Measurements from ENCODE around the gene ARMH3. TPM values are rescaled to one million over a fixed set of nuclear protein-coding genes. Genes with fewer than 3 reads are reported as not detected.

ARMH3 gene
- total RNA-seq, 4 donors from 2014 or later = 9.7 to 14.9 (median 13.4) TPM

DNA sequence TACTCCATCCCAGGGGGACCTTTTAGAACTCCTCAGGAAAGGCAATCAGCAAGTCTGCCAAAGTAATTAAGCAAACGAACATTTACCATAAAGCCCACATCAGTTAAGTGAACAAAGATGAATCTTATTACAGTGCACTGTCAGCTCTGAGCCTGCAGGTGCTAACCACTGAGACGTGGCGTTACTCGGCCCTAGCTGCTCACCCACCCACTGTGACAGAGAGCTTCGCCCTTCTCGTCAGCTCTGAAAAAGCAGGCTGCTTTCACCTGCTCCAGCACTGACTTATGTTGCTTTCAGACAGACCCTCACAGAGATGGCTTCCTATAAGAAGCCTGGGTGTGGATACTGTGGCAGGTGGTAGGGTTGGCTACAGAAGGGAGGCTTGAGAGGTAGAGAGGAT is 154.6 kb downstream of the ARMH3 start:
- H3K27me3 ChIP-seq = no peaks in the 10 kb centered on the region
- TF ChIP-seq, protein P1, sequence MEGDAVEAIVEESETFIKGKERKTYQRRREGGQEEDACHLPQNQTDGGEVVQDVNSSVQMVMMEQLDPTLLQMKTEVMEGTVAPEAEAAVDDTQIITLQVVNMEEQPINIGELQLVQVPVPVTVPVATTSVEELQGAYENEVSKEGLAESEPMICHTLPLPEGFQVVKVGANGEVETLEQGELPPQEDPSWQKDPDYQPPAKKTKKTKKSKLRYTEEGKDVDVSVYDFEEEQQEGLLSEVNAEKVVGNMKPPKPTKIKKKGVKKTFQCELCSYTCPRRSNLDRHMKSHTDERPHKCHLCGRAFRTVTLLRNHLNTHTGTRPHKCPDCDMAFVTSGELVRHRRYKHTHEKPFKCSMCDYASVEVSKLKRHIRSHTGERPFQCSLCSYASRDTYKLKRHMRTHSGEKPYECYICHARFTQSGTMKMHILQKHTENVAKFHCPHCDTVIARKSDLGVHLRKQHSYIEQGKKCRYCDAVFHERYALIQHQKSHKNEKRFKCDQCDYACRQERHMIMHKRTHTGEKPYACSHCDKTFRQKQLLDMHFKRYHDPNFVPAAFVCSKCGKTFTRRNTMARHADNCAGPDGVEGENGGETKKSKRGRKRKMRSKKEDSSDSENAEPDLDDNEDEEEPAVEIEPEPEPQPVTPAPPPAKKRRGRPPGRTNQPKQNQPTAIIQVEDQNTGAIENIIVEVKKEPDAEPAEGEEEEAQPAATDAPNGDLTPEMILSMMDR (IDR thresholded peaks at IDR 0.05 in 4 of 5, conservative IDR thresholded peaks at IDR 0.05 in 1 of 5) = no peak
- no peak for TF ChIP-seq POLR2A (IDR thresholded peaks at IDR 0.05)
- H3K9me3 ChIP-seq = no peaks in the 10 kb centered on the region
- H3K4me3 ChIP-seq = no peak overlapping the region
- intact Hi-C loops (cut with DNase I; ENCODE audit: low total_unique reads) = no loop called here
- peaks cover 21 to 24% of the 10 kb centered on the region in 2 donors for H3K4me1 ChIP-seq
- H3K36me3 ChIP-seq = no peaks in the 10 kb centered on the region
- DNase-seq (no peak), ATAC-seq (no peak)
- in situ Hi-C loops (cut with MboI; ENCODE audit: low sequenced_read_pairs in 4 of 4) = no loop called here
- H3K27ac ChIP-seq = no peak overlapping the region

DNA sequence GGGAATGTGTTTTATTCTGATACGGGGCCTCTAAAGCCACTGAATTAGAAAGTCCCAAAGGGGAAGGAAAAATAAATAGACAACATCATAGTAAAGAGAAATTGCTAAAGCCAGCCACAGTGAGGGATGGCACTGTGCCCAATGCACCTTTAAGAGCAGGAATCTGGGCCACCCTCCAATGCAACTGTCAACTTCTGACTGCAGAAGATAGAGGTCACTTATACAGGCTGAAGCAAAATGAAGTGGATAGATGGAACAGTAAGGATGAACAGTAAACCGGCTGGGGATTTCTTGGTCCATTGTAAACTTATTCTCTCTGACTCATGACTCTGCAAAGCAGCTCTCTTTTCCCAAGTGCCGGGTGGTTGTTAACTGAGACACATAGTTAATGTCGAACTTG is 158.3 kb downstream of the ARMH3 start:
- ATAC-seq (peak in 1 of 2 donors; percentile 31), DNase-seq (no peak)
- no peaks in the 10 kb centered on the region for H3K27me3 ChIP-seq
- H3K4me1 ChIP-seq = peaks cover 24 to 30% of the 10 kb centered on the region in 2 donors
- H3K4me3 ChIP-seq = no peak overlapping the region
- intact Hi-C loops (cut with DNase I; ENCODE audit: low total_unique reads) (no loop called here), in situ Hi-C loops (cut with MboI; ENCODE audit: low sequenced_read_pairs in 4 of 4) (loop anchor here in 1 of 4 donors (10.0 kb wide), 1 partner anchor 107 kb away; no protein-coding TSS in a partner anchor)
- TF ChIP-seq POLR2A (IDR thresholded peaks at IDR 0.05) = no peak
- TF ChIP-seq, protein P1 (IDR thresholded peaks at IDR 0.05 in 4 of 5, conservative IDR thresholded peaks at IDR 0.05 in 1 of 5) = no peak
- no peaks in the 10 kb centered on the region for H3K36me3 ChIP-seq
- peak overlapping the region in 1 of 4 donors; percentile 10 for H3K27ac ChIP-seq
- no peaks in the 10 kb centered on the region for H3K9me3 ChIP-seq

DNA sequence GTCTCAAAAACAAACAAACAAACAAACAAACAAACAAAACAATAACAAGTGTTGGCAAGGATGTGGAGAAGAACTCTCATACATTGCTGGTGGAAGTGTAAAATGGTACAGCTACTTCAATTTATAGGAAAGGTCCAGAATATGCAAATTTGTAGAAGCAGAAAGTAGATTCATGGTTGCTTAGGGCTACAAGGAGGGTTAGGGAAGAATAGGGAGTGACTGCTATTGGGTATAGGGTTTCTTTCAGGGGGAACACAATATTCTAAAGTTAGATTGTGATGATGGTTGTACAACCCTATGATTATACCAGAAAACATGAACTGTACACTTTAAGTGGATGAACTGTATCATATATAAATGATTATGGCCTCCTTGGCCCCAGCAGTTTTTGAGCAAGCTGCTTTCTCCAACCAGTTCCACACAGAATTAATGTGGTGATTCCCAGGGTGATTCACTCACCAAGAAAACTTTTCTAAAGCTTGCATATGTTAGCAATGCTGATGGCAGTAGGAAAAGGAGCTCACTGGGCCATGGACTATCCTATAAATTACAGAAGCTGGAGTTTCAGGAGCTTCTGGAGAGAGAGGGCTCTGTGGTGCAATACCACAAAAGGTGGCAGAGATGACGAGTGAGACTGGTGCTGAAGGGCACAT is 159.6 kb downstream of the ARMH3 start:
- H3K27ac ChIP-seq = peak overlapping the region in 1 of 4 donors; percentile 8
- no peaks in the 10 kb centered on the region for H3K9me3 ChIP-seq
- ATAC-seq = no peak
- no peaks in the 10 kb centered on the region for H3K36me3 ChIP-seq
- peaks cover 24 to 30% of the 10 kb centered on the region in 2 donors for H3K4me1 ChIP-seq
- no peak for DNase-seq
- TF ChIP-seq, protein P1 (IDR thresholded peaks at IDR 0.05 in 4 of 5, conservative IDR thresholded peaks at IDR 0.05 in 1 of 5) = no peak
- TF ChIP-seq POLR2A (IDR thresholded peaks at IDR 0.05) = no peak
- H3K4me3 ChIP-seq = no peak overlapping the region
- in situ Hi-C loops (cut with MboI; ENCODE audit: low sequenced_read_pairs in 4 of 4) (loop anchor here in 1 of 4 donors (10.0 kb wide), 1 partner anchor 108 kb away; no protein-coding TSS in a partner anchor), intact Hi-C loops (cut with DNase I; ENCODE audit: low total_unique reads) (no loop called here)
- H3K27me3 ChIP-seq = no peaks in the 10 kb centered on the region

DNA sequence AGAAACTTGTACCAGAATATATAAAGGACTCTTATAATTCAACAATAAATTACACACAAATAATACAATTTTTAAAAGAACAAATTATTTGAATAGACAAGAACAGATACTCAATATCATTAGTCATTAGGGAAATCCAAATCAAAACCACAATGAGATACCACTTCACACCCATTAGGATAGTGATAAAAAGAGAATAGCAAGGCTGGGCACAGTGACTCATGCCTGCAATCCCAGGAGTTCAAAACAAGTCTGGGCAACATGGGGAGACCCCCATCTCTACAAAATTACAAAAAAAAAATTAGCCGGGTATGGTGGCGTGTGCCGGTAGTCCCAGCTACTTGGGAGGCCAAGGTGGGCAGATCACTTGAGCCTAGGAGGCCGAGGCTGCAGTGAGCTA is 160.2 kb downstream of the ARMH3 start:
- Histone ChIP-seq H3K4me3 (no peak overlapping the region), H3K4me1 (peaks cover 24 to 30% of the 10 kb centered on the region in 2 donors), H3K9me3 (no peaks in the 10 kb centered on the region), H3K27me3 (no peaks in the 10 kb centered on the region), H3K36me3 (no peaks in the 10 kb centered on the region), H3K27ac (no peak overlapping the region)
- intact Hi-C loops (cut with DNase I; ENCODE audit: low total_unique reads) (no loop called here), in situ Hi-C loops (cut with MboI; ENCODE audit: low sequenced_read_pairs in 4 of 4) (loop anchor here in 1 of 4 donors (10.0 kb wide), 1 partner anchor 109 kb away; no protein-coding TSS in a partner anchor)
- no peak for ATAC-seq
- no peak for DNase-seq
- TF ChIP-seq, protein P1 (IDR thresholded peaks at IDR 0.05 in 4 of 5, conservative IDR thresholded peaks at IDR 0.05 in 1 of 5) = no peak
- TF ChIP-seq POLR2A (IDR thresholded peaks at IDR 0.05) = no peak

All from gastrocnemius medialis (tissue), 4 donors.